SK-N-SH (cell line): ENCODE results near the gene MRPL17. TPM values are rescaled to one million over a fixed set of nuclear protein-coding genes. Genes with fewer than 3 reads are reported as not detected.

Experiments
- CTCF ChIA-PET: fragments of 300-600, 350-600 bp; formaldehyde crosslinking; extraction: SDS; loops from one replicate; lab custom pipeline; 2021; lab: Yijun Ruan, JAX
- POLR2A ChIA-PET: fragments of 350-600 bp; sonication (Branson Sonifier 250); formaldehyde crosslinking; extraction: SDS; loops from one replicate; lab custom pipeline; 2020; ENCODE audit warnings: antibody characterized with exemption, inconsistent platforms; lab: Yijun Ruan, JAX
- DNase-seq: peaks from one replicate; pipeline ENCODE4 v3.0.0; 2012
- H2AFZ ChIP-seq: fragments of 200-600 bp; sonication (generic); 2 replicates; pipeline ENCODE4 v1.8.1; 2016; ENCODE audit warnings: antibody characterized with exemption, mild to moderate bottlenecking, low read depth
- H3F3A ChIP-seq: fragments of 200-600 bp; sonication (generic); replicated peaks from 2 replicates; pipeline ENCODE3; 2016; ENCODE audit warnings: antibody characterized with exemption, mild to moderate bottlenecking; ENCODE audit not compliant: insufficient read depth
- H3K27ac ChIP-seq, 2 experiments: fragments of 200-500 bp in 1 of 2; fragments of 200-600 bp in 1 of 2; sonication (Bioruptor generic) in 1 of 2; sonication (generic), shearing (Covaris generic) in 1 of 2; 2 replicates each; pipeline versions ENCODE4 v1.5.1 to v1.6.1; 2014 to 2016; ENCODE audit warnings: low read depth in 2 of 2, inconsistent platforms in 1 of 2, low read length in 1 of 2, mild to moderate bottlenecking in 1 of 2, mixed read lengths in 1 of 2
- H3K27me3 ChIP-seq: fragments of 200-600 bp; sonication (generic), shearing (Covaris generic); 2 replicates; pipeline ENCODE4 v1.6.1; 2016; ENCODE audit warnings: mixed run types; ENCODE audit not compliant: insufficient read depth
- H3K36me3 ChIP-seq, 2 experiments: fragments of 200-500 bp in 1 of 2; fragments of 200-600 bp in 1 of 2; sonication (Bioruptor generic) in 1 of 2; sonication (generic) in 1 of 2; replicated peaks in 1 of 2; 2 replicates each; pipeline versions ENCODE3 to v1.5.1; 2014 to 2016; ENCODE audit warnings: low read length in 1 of 2, mild to moderate bottlenecking in 1 of 2; ENCODE audit not compliant: insufficient read depth in 2 of 2, control insufficient read depth in 1 of 2
- H3K4me1 ChIP-seq, 2 experiments: fragments of 200-500 bp in 1 of 2; fragments of 200-600 bp in 1 of 2; sonication (Bioruptor generic) in 1 of 2; sonication (generic), shearing (Covaris generic) in 1 of 2; 2 replicates each; pipeline versions ENCODE4 v1.5.1 to v1.6.1; 2014 to 2016; ENCODE audit warnings: low read depth in 1 of 2, low read length in 1 of 2, mixed run types in 1 of 2; ENCODE audit not compliant: insufficient read depth in 2 of 2, control insufficient read depth in 1 of 2
- H3K4me2 ChIP-seq: fragments of 200-600 bp; sonication (generic), shearing (Covaris generic); 2 replicates; pipeline ENCODE4 v1.6.1; 2017; ENCODE audit warnings: mixed run types
- H3K4me3 ChIP-seq, 2 experiments: fragments of 200-500 bp in 1 of 2; fragments of 200-600 bp in 1 of 2; sonication (Bioruptor generic) in 1 of 2; sonication (generic), shearing (Covaris generic) in 1 of 2; 2 replicates each; pipeline versions ENCODE4 v1.5.1 to v1.8.1; 2014 to 2016; ENCODE audit warnings: low read depth in 2 of 2, inconsistent platforms in 1 of 2, low read length in 1 of 2, mild to moderate bottlenecking in 1 of 2, mixed read lengths in 1 of 2, moderate library complexity in 1 of 2
- H3K79me2 ChIP-seq: fragments of 200-600 bp; sonication (generic); 2 replicates; pipeline ENCODE4 v1.8.1; 2017; ENCODE audit warnings: mild to moderate bottlenecking; ENCODE audit not compliant: insufficient read depth
- H3K9ac ChIP-seq: fragments of 200-600 bp; sonication (generic); 2 replicates; pipeline ENCODE4 v1.6.1; 2017; ENCODE audit warnings: mixed run types
- H3K9me2 ChIP-seq: fragments of 200-600 bp; sonication (generic); 2 replicates; pipeline ENCODE4 v1.6.1; 2017; ENCODE audit warnings: mixed run types
- H3K9me3 ChIP-seq: fragments of 200-600 bp; sonication (generic); 2 replicates; pipeline ENCODE4 v1.6.1; 2017; ENCODE audit warnings: mixed run types, mild to moderate bottlenecking, moderate library complexity
- H4K20me1 ChIP-seq: fragments of 200-600 bp; sonication (generic); 2 replicates; pipeline ENCODE4 v1.6.1; 2017; ENCODE audit warnings: mild to moderate bottlenecking, mixed run types; ENCODE audit not compliant: insufficient read depth
- ELF1 ChIP-seq: IDR thresholded peaks from 2 replicates; pipeline ENCODE4 v1.4.0; 2012
- EZH2phosphoT487 ChIP-seq: fragments of 200-600 bp; sonication (generic); IDR thresholded peaks from 2 replicates; pipeline ENCODE4 v1.6.1; 2017; ENCODE audit warnings: low read depth, mixed run types, mild to moderate bottlenecking, antibody characterized with exemption, moderate library complexity, borderline replicate concordance
- MEF2A ChIP-seq: IDR thresholded peaks from 2 replicates; pipeline ENCODE4 v1.4.0; 2012; ENCODE audit warnings: low read depth, borderline replicate concordance
- MXI1 ChIP-seq: IDR thresholded peaks from 2 replicates; pipeline ENCODE4 v1.6.1; 2012; ENCODE audit warnings: mild to moderate bottlenecking, low read depth, low read length, improper control_type of control experiment
- NFIC ChIP-seq: IDR thresholded peaks from 2 replicates; pipeline ENCODE4 v1.4.0; 2012; ENCODE audit warnings: borderline replicate concordance
- NRF1 ChIP-seq: IDR thresholded peaks from 2 replicates; pipeline ENCODE4 v1.6.1; 2012; ENCODE audit warnings: low read depth, mild to moderate bottlenecking, low read length
- PBX3 ChIP-seq: IDR thresholded peaks from 2 replicates; pipeline ENCODE4; 2012
- RFX5 ChIP-seq: IDR thresholded peaks from 2 replicates; pipeline ENCODE4 v1.6.1; 2012; ENCODE audit warnings: mild to moderate bottlenecking, improper control_type of control experiment, low read length
- USF1 ChIP-seq: IDR thresholded peaks from 2 replicates; pipeline ENCODE4 v1.4.0; 2012; ENCODE audit warnings: low read depth, borderline replicate concordance
- WGBS: methylation state at CpG from one replicate; pipeline ENCODE4 v1.1.6; 2017; ENCODE audit warnings: low lambda C conversion rate; 5-methylcytosine and 5-hydroxymethylcytosine counted together
- polyA plus RNA-seq, 3 experiments: library from polyadenylated mRNA; depleted of rRNA; stranded (reverse); fragments of >200 nt; gene quantifications; 2 replicates each; pipeline ENCODE4 v1.2.3, GENCODE V29; 2012
- TF ChIP-seq, protein P1 (sequence below): IDR thresholded peaks from 2 replicates; pipeline ENCODE4 v1.4.0; 2012; ENCODE audit warnings: low read depth, borderline replicate concordance

Gene MRPL17
- polyA plus RNA-seq, 1 of the 3 experiments (the other 2 are of a cell fraction) = 88.6 TPM

DNA sequence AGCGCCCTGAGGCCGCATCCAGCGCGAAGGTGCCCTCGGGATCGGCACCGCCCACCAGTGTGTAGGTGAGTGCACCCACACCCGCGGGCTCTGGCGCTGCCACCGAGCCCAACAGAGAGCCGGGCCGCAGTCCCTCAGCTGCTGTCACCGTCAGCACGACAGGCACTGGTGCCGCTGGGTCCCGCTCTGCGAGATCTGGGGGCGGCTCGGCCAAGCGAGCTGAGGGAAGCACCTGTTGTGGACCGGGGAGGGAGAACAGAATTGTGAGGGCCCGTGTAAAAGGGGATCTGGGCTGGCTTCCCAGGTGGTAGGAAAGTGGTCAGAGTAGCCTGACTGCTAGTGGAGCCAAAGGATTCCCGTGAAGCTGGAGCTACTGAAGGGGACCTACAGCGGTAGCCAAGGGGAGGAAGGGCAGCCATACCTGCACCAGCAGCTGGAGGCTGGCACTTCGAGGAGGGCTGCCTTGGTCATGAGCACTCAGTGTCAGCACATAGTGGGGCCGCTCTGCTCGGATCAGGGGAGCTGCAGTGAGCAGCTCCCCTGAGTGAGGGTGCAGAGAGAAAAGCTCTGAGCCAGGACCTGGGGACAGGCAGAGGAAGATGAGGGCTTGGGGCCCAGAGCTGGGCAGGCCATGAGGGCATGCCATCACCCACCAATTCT, 52.4 kb downstream of the MRPL17 start:
- H3K9me3 ChIP-seq = no peaks in the 10 kb centered on the region
- H3K4me2 ChIP-seq = no peak overlapping the region
- no peaks in the 10 kb centered on the region for H3F3A ChIP-seq
- TF ChIP-seq, protein P1, sequence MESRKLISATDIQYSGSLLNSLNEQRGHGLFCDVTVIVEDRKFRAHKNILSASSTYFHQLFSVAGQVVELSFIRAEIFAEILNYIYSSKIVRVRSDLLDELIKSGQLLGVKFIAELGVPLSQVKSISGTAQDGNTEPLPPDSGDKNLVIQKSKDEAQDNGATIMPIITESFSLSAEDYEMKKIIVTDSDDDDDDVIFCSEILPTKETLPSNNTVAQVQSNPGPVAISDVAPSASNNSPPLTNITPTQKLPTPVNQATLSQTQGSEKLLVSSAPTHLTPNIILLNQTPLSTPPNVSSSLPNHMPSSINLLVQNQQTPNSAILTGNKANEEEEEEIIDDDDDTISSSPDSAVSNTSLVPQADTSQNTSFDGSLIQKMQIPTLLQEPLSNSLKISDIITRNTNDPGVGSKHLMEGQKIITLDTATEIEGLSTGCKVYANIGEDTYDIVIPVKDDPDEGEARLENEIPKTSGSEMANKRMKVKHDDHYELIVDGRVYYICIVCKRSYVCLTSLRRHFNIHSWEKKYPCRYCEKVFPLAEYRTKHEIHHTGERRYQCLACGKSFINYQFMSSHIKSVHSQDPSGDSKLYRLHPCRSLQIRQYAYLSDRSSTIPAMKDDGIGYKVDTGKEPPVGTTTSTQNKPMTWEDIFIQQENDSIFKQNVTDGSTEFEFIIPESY = no peak
- no peak for TF ChIP-seq EZH2phosphoT487
- no peak for TF ChIP-seq MEF2A
- no peak for TF ChIP-seq NRF1
- TF ChIP-seq NFIC = no peak
- TF ChIP-seq USF1 = no peak
- no peak for TF ChIP-seq ELF1
- no peak for TF ChIP-seq PBX3
- no peak for TF ChIP-seq MXI1
- TF ChIP-seq RFX5 = no peak
- no peaks in the 10 kb centered on the region for H3K4me1 ChIP-seq
- no peaks in the 10 kb centered on the region for H3K79me2 ChIP-seq
- ChIA-PET POLR2A (interaction anchor here (0.6 to 1.6 kb wide), 2 partner anchors 9 to 16 kb away, joined by 3 to 4 read pairs; no protein-coding TSS in a partner anchor), CTCF (interaction anchor here (0.9 to 1.2 kb wide), 2 partner anchors 10 to 52 kb away, joined by 3 read pairs; partner anchors contain the start of gene MRPL17)
- no peak overlapping the region for H3K4me3 ChIP-seq
- WGBS = 85% methylated on average over 25 of the region's 28 CpGs
- no peak overlapping the region for H3K27ac ChIP-seq
- no peak overlapping the region for H2AFZ ChIP-seq
- peaks cover 0 to 28% of the 10 kb centered on the region in 2 experiments for H3K36me3 ChIP-seq
- H3K27me3 ChIP-seq = no peaks in the 10 kb centered on the region
- no peaks in the 10 kb centered on the region for H4K20me1 ChIP-seq
- no peaks in the 10 kb centered on the region for H3K9me2 ChIP-seq
- no peak overlapping the region for H3K9ac ChIP-seq
- DNase-seq = no peak

Other genes with a start within 250 kb of the MRPL17 start
- gene HPX, start 242.4 kb downstream of the MRPL17 start, polyA plus RNA-seq (2012; rRNA removed) = 1.8 and 2.3 TPM in 2 replicates
- 22.8 and 26.6 TPM in 2 replicates for gene TRIM3, start 209.4 kb downstream of the MRPL17 start, polyA plus RNA-seq (2012; rRNA removed)
- 128 and 162 TPM in 2 replicates for gene ARFIP2, start 202.0 kb downstream of the MRPL17 start, polyA plus RNA-seq (2012; rRNA removed)
- gene TIMM10B, start 201.8 kb downstream of the MRPL17 start, polyA plus RNA-seq (2012; rRNA removed) = 26.2 and 33.1 TPM in 2 replicates
- 5.3 and 7.6 TPM in 2 replicates for gene DNHD1, start 186.1 kb downstream of the MRPL17 start, polyA plus RNA-seq (2012; rRNA removed)
- gene RRP8, start 79.7 kb downstream of the MRPL17 start, polyA plus RNA-seq (2012; rRNA removed) = 7.8 and 8.6 TPM in 2 replicates
- gene ILK, start 79.6 kb downstream of the MRPL17 start, polyA plus RNA-seq (2012; rRNA removed) = 241 and 268 TPM in 2 replicates
- gene TAF10, start 71.1 kb downstream of the MRPL17 start, polyA plus RNA-seq (2012; rRNA removed) = 163 and 213 TPM in 2 replicates
- 94.0 and 105 TPM in 2 replicates for gene TPP1, start 63.9 kb downstream of the MRPL17 start, polyA plus RNA-seq (2012; rRNA removed)
- 3.0 and 5.7 TPM in 2 replicates for gene DCHS1, start 27.5 kb downstream of the MRPL17 start, polyA plus RNA-seq (2012; rRNA removed)
- not detected in 2 replicates for gene OR2AG2, start 88.6 kb upstream of the MRPL17 start, polyA plus RNA-seq (2012; rRNA removed)
- gene OR2AG1, start 99.7 kb upstream of the MRPL17 start, polyA plus RNA-seq (2012; rRNA removed) = not detected in 2 replicates
- gene OR6A2, start 116.3 kb upstream of the MRPL17 start, polyA plus RNA-seq (2012; rRNA removed) = not detected in 2 replicates
- not detected in 2 replicates for gene OR10A5, start 162.3 kb upstream of the MRPL17 start, polyA plus RNA-seq (2012; rRNA removed)
- gene OR10A2, start 179.7 kb upstream of the MRPL17 start, polyA plus RNA-seq (2012; rRNA removed) = not detected in 2 replicates
- not detected in 2 replicates for gene OR10A4, start 193.3 kb upstream of the MRPL17 start, polyA plus RNA-seq (2012; rRNA removed)
- gene OR2D2, start 209.2 kb upstream of the MRPL17 start, polyA plus RNA-seq (2012; rRNA removed) = not detected in 2 replicates
- gene OR2D3, start 237.7 kb upstream of the MRPL17 start, polyA plus RNA-seq (2012; rRNA removed) = not detected in 2 replicates
- 0.15 and 0.54 TPM in 2 replicates for gene ZNF215, start 243.1 kb upstream of the MRPL17 start, polyA plus RNA-seq (2012; rRNA removed)